Fibroblast of skin of scalp (primary cell): ENCODE measurements around the gene CAPN12.
A peak's percentile ranks its signal among the peaks of the same experiment; 100 is the strongest.

ENCODE experiments used
- DNase-seq: peaks from one replicate; pipeline ENCODE4 v3.0.0-alpha.2; 2013

CAPN12 gene

GRCh38 chr19:38737281-38737865 is 6.9 kb downstream of the CAPN12 start:
- no peak for DNase-seq

GRCh38 chr19:38736413-38737280 is 7.6 kb downstream of the CAPN12 start:
- DNase-seq = peak; percentile 52

DNA sequence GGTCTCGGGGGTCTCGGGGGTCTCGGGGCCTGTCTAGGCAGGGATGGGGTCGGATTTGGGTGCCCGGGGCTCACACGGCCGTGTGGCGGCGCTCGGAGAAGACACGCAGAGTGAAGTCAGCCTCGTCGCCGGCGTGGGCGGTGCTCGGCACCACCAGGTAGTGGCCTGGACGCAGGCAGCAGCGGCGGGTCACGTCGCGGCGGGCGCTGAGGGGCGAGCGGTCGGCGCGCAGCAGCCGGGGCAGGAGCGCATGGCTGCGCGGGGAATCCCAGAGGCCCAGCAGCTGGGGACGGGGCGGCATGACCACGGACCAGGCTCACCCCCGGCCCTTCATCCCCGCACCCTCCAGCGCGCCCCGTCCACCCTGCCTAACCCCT is 8.2 kb downstream of the CAPN12 start:
- DNase-seq = no peak

- DNase-seq = no peak
Observed at GRCh38 chr19:38735257-38735686, 9.0 kb downstream of the CAPN12 start.

GRCh38 chr19:38734426-38735256 is 9.6 kb downstream of the CAPN12 start:
- peak; percentile 39 for DNase-seq

DNA sequence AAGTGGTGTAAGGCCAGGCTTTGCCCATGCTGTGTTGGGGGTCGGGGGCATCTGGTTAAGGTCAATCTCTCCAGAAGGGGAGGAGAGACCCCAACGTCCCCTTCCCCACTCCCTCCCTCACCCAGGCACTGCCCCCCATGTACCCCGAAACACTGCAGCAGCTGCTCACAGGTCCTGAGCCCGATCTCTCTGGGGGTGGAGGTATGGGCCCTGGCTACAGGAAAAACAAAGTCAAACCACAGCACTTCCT is 10.2 kb downstream of the CAPN12 start:
- DNase-seq = no peak

GRCh38 chr19:38733493-38734175 is 10.6 kb downstream of the CAPN12 start:
- peak; percentile 25 for DNase-seq

DNA sequence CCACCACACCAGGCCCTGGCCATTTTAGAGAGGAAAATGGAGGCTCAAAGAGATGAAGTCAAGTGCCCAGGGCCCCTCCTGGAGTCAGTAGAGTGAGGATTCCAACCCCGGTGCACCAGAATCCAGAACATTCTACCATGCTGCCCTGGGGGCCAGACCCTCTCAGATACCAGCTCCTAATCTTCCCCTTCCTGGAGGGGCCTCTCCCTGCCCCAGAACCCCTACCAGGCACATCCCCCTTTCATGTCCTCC is 11.1 kb downstream of the CAPN12 start:
- DNase-seq = no peak

- DNase-seq = no peak
Observed at GRCh38 chr19:38731654-38732301, 12.5 kb downstream of the CAPN12 start.

- no peak for DNase-seq
Observed at GRCh38 chr19:38730731-38731589, 13.3 kb downstream of the CAPN12 start.

- no peak for DNase-seq
Observed at GRCh38 chr19:38730470-38730730, 13.9 kb downstream of the CAPN12 start.

DNA sequence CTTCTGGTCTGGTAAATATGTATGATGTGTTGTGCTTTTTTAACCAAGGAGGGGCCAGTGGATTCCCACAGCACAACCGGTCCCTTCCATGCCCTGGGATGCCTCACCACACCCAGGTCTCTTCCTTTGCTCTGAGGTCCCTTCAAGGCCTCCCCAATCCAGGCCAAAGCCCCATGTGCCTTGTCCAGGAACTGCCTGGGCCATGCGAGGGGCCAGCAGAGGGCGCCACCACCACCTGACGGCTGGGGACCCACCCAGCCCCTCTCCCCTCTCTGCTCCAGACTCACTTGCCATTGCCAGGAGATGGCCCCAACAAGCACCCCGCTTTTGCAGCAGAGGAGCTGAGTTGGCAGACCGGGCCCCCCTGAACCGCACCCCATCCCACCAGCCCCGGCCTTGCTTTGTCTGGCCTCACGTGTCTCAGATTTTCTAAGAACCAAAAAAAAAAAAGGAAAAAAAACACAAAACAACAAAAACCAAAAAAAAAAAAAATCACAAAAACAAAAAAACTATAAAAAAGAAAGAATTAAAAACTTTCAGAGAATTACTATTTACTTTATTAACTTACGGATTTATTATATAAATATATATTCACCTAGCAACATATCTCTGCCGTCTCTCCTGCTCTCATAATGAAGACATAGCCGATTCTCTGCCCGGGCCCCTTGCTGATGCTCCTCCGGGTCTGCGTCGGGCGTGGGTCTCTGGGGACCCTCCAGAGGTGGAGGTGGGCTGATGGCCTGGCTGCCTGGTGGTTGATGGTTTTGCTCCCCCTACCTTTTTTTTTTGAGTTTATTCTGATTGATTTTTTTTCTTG is 14.4 kb downstream of the CAPN12 start:
- DNase-seq = peak; percentile 65

- DNase-seq = no peak
Observed at GRCh38 chr19:38728752-38729541, 15.3 kb downstream of the CAPN12 start.

- DNase-seq = peak; percentile 33
Observed at GRCh38 chr19:38727868-38728660, 16.2 kb downstream of the CAPN12 start.

- no peak for DNase-seq
Observed at GRCh38 chr19:38727306-38727867, 16.9 kb downstream of the CAPN12 start.

- DNase-seq = no peak
Observed at GRCh38 chr19:38726761-38727301, 17.4 kb downstream of the CAPN12 start.

GRCh38 chr19:38726284-38726673 is 18.0 kb downstream of the CAPN12 start:
- no peak for DNase-seq

DNA sequence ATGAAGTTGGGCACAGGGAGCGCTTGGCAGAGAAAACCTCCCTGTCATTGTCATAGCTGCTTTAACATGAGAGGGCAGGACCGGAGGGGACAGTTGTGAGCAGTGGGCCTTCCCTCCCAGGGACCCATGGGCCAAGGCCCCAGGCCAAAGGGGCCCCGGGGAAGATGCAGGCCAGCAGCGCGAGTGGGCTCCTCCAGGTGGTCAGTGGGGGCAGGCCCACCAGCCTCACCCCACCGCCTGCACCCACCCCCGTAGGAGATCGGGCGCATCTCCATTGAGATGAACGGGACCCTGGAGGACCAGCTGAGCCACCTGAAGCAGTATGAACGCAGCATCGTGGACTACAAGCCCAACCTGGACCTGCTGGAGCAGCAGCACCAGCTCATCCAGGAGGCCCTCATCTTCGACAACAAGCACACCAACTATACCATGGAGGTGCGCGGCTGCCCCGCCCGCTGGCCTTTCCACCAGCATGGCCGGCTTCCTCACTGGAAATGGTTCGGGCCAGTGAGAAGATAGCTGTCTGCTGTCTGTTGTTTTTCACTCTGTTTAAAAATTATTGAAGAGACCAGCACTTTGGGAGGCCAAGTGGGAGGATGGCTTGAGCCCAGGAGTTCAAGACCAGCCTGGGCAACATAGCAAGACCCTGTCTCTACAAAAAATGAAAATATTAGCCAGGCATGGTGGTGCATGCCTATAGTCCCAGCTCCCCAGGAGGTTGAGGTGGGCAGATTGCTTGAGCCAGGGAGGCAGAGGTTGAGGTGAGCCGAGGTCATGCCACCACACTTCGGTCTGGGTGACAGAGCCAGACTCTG is 18.6 kb downstream of the CAPN12 start:
- no peak for DNase-seq
